ENCODE data around the gene CYTH2.

CYTH2 gene

DNA sequence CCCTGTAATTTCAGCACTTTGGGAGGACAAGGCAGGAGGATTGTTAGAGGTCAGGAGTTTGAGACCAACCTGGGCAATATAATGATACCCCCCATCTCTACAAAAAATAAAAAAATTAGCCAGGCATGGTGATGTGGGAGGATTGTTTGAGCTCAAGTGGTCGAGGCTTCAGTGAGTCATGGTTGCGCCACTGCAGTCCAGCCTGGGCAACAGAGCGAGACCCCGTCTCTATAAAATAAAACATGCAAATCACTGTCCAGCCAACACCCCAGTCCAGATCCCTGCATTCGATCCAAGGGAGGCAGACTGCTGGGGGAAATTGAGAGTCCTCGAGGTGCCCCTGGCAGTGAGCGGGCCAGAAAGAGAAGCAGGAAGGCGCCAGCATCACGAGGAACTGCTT, 7.0 kb downstream of the CYTH2 start:
- TF ChIP-seq, protein P1, sequence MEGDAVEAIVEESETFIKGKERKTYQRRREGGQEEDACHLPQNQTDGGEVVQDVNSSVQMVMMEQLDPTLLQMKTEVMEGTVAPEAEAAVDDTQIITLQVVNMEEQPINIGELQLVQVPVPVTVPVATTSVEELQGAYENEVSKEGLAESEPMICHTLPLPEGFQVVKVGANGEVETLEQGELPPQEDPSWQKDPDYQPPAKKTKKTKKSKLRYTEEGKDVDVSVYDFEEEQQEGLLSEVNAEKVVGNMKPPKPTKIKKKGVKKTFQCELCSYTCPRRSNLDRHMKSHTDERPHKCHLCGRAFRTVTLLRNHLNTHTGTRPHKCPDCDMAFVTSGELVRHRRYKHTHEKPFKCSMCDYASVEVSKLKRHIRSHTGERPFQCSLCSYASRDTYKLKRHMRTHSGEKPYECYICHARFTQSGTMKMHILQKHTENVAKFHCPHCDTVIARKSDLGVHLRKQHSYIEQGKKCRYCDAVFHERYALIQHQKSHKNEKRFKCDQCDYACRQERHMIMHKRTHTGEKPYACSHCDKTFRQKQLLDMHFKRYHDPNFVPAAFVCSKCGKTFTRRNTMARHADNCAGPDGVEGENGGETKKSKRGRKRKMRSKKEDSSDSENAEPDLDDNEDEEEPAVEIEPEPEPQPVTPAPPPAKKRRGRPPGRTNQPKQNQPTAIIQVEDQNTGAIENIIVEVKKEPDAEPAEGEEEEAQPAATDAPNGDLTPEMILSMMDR (IDR thresholded peaks at IDR 0.05; ENCODE audit: low read depth, low read length, missing control alignments): no peak
- no peak for DNase-seq (ENCODE audit: extremely low read depth, low read depth)
- no peak overlapping the region for H3K4me3 ChIP-seq (replicated peaks; ENCODE audit: low read depth, low read length)

DNA sequence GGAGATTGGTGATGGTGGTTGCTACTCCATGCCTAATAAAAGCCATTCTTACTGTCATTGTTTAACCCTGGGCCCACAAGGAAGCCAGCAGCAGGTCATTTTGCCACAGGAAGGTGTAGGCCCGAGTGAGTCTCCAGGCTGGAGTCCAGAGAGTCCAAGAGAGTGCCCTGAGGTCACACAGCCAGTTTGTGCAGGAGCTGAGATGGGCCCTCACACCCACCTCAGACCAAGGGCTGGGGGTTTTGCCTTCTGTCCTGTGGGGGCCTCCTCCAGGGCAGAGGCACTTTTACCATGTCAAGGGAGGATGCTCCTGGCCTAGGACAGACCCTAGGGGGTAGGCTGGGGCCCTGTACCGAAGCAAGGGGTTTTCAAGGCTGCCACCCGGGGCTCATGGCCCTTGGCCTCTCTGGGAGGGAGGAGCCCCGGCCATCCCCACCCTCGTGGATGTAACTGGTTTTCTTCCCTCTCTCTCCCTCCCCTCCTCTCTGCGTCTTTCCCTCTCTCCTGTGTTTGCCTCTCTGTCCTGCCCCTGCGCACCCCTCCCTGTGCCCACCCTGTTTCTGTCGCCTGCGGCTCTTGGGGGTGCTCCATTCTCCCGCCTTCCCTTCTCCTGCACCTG, 8.0 kb downstream of the CYTH2 start:
- DNase-seq (ENCODE audit: extremely low read depth, low read depth): no peak
- no peak overlapping the region for H3K4me3 ChIP-seq (replicated peaks; ENCODE audit: low read depth, low read length)
- TF ChIP-seq, protein P1 (IDR thresholded peaks at IDR 0.05; ENCODE audit: low read depth, low read length, missing control alignments): no peak

DNA sequence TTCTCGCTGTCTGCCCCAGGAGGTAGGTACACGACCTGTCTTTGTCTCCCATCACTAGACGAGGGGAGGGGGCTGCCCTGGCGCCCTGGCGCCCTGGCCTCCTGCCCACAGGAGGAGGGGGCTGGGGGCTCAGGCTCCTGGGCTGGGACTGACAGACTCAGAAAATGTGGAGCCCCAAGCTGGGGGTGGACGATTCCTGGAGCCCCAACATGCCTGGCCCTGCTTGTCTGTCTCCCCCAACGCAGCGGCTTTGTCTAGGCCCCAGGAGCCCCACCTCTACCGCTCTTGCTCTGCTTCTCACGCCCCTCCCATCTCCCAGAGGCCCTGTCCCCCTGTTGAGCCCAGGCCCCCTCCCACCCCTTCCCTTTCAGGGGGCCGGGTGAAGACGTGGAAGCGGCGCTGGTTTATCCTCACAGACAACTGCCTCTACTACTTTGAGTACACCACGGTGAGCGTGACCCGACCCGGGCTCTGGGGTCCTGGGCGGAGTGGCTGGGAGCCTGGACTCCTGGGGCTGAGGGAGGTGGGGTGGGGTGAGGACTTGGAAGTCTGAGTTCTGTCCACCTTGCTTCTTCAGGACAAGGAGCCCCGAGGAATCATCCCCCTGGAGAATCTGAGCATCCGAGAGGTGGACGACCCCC, 8.6 kb downstream of the CYTH2 start:
- DNase-seq (ENCODE audit: extremely low read depth, low read depth): no peak
- TF ChIP-seq, protein P1 (IDR thresholded peaks at IDR 0.05; ENCODE audit: low read depth, low read length, missing control alignments): no peak
- no peak overlapping the region for H3K4me3 ChIP-seq (replicated peaks; ENCODE audit: low read depth, low read length)

DNA sequence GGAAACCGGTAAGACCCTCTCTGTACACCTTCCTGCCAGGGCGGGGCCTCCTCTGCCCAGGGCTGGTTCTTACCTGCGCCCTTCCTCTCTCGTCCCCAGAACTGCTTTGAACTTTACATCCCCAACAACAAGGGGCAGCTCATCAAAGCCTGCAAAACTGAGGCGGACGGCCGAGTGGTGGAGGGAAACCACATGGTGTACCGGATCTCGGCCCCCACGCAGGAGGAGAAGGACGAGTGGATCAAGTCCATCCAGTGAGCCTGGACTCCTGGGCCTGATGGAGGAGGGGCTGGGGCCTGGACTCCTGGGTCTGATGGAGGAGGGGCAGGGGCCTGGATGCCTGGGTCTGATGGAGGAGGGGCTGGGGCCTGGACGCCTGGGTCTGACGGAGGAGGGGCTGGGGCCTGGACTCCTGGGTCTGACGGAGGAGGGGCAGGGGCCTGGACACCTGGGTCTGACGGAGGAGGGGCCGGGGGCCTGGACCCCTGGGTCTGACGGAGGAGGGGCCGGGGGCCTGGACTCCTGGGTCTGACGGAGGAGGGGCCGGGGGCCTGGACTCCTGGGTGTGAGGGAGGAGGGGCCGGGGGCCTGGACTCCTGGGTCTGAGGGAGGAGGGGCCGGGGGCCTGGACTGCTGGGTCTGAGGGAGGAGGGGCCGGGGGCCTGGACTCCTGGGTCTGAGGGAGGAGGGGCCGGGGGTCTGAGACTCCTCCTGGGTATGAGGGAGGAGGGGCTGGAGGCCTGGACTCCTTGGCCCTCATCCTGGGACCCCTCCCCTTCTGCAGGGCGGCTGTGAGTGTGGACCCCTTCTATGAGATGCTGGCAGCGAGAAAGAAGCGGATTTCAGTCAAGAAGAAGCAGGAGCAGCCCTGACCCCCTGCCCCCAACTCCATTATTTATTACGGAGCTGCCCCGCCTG, 9.4 kb downstream of the CYTH2 start:
- DNase-seq (ENCODE audit: extremely low read depth, low read depth): no peak
- no peak overlapping the region for H3K4me3 ChIP-seq (replicated peaks; ENCODE audit: low read depth, low read length)
- TF ChIP-seq, protein P1 (IDR thresholded peaks at IDR 0.05; ENCODE audit: low read depth, low read length, missing control alignments): no peak

DNA sequence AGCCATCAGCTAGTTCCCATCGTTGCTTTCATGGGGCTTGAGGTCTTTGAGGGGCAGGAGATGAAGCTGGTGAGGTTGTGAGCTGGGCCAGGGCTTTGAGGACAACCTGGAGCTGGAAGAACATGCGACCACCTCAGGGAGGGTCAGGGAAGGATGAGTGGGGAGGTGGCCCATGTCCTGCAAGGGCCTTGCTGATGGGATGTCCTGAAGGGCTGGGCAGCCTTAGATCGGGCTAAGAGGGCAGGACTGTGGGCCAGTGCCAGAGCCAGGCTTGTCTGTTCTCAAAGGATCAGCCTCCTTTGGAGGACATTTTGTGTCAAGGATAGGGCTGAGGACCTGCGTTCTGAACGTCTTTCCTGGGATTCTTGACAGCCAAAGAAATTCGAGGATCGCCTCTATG, 10.5 kb downstream of the CYTH2 start:
- TF ChIP-seq, protein P1 (IDR thresholded peaks at IDR 0.05; ENCODE audit: low read depth, low read length, missing control alignments): no peak
- DNase-seq (ENCODE audit: extremely low read depth, low read depth): no peak
- H3K4me3 ChIP-seq (replicated peaks; ENCODE audit: low read depth, low read length): no peak overlapping the region

DNA sequence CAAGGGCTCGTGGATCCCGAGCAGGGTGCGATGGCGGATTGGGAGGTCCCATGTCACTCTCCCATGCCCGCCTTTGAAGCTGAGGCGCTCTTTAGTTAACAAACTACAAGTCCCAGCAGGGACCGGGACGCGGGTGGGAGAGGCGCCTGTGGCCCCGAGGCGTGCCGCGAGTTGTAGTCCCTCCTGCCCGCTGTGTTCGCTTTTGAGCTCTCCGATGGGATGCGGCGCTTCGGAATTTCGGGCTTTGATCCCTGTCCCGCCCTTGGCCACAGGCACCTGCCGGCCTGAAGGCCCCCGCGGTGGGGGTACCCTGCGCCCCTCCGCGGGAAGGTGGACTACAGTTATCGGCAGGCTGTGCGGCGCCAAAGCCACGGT, 11.0 kb downstream of the CYTH2 start:
- peak overlapping the region; percentile 9; the same call in 1 of the 2 replicates for H3K4me3 ChIP-seq (replicated peaks; ENCODE audit: low read depth, low read length)
- no peak for DNase-seq (ENCODE audit: extremely low read depth, low read depth)

More for the DNA sequence above, 11.0 kb downstream of the CYTH2 start:
- TF ChIP-seq, protein P1 (IDR thresholded peaks at IDR 0.05; ENCODE audit: low read depth, low read length, missing control alignments): no peak
